OCI-M2 (cell line): ENCODE measurements around the gene HTR6.
A peak's percentile ranks its signal among the peaks of the same experiment; 100 is the strongest.
"Not testable (repeated sequence)": the region's sequence is repeated elsewhere in the genome, so short reads cannot be mapped to it uniquely, and the experiment has no call there.

Experiments
- DNase-seq: peaks from one replicate; lab custom pipeline; 2025; ENCODE audit not compliant: unreplicated experiment; lab: John Stamatoyannopoulos, UW

The HTR6 gene

GRCh38 chr1:19637606-19638005 lies 27.1 kb upstream of the HTR6 start:
- DNase-seq: no peak

GRCh38 chr1:19639228-19639627 lies 25.4 kb upstream of the HTR6 start:
- DNase-seq: not testable (repeated sequence)

GRCh38 chr1:19639999-19640362 lies 24.7 kb upstream of the HTR6 start:
- no peak for DNase-seq

- no peak for DNase-seq
These were observed 24.0 kb upstream of the HTR6 start for GRCh38 chr1:19640363-19641316.

GRCh38 chr1:19643121-19643520 lies 21.6 kb upstream of the HTR6 start:
- DNase-seq: no peak

GRCh38 chr1:19643602-19644394 lies 20.9 kb upstream of the HTR6 start, which contains the start of gene NBL1:
Gene NBL1 (plus strand): TSS chr1:19644311. CDS start chr1:19655031, 10,720 bp downstream.
- no peak for DNase-seq

- no peak for DNase-seq
These were observed 20.3 kb upstream of the HTR6 start for GRCh38 chr1:19644395-19644680.

GRCh38 chr1:19644681-19645410 lies 19.8 kb upstream of the HTR6 start:
- DNase-seq: no peak

GRCh38 chr1:19645411-19646251 lies 19.0 kb upstream of the HTR6 start:
- no peak for DNase-seq

GRCh38 chr1:19646377-19647319 lies 18.0 kb upstream of the HTR6 start:
- no peak for DNase-seq

GRCh38 chr1:19647643-19648042 lies 17.0 kb upstream of the HTR6 start:
- DNase-seq: no peak

GRCh38 chr1:19648239-19648638 lies 16.4 kb upstream of the HTR6 start:
- no peak for DNase-seq

- no peak for DNase-seq
These were observed 16.0 kb upstream of the HTR6 start for GRCh38 chr1:19648689-19649088.

- no peak for DNase-seq
These were observed 14.1 kb upstream of the HTR6 start for GRCh38 chr1:19650416-19651140.

GRCh38 chr1:19651141-19651737 lies 13.4 kb upstream of the HTR6 start:
- DNase-seq: peak; percentile 31

- no peak for DNase-seq
These were observed 10.3 kb upstream of the HTR6 start for GRCh38 chr1:19654386-19654785.

GRCh38 chr1:19654886-19655717 lies 9.6 kb upstream of the HTR6 start:
- DNase-seq: no peak

- no peak for DNase-seq
These were observed 9.0 kb upstream of the HTR6 start for GRCh38 chr1:19655718-19656080.
